KG1 (cell line): Measurements from ENCODE around the gene PRMT7.

Experiments
- DNase-seq: peaks from one replicate; lab custom pipeline; 2025; lab: John Stamatoyannopoulos, UW

The PRMT7 gene

GRCh38 chr16:68310774-68311511 lies at the start of gene PRMT7, which contains the start of gene SLC7A6OS:
TSS of gene PRMT7 (plus strand) at chr16:68311019. CDS start at chr16:68315980, 4,961 bp downstream.
TSS of gene SLC7A6OS (minus strand) at chr16:68310946. CDS start at chr16:68310926, 20 bp downstream.
- peak; percentile 81 for DNase-seq

DNA sequence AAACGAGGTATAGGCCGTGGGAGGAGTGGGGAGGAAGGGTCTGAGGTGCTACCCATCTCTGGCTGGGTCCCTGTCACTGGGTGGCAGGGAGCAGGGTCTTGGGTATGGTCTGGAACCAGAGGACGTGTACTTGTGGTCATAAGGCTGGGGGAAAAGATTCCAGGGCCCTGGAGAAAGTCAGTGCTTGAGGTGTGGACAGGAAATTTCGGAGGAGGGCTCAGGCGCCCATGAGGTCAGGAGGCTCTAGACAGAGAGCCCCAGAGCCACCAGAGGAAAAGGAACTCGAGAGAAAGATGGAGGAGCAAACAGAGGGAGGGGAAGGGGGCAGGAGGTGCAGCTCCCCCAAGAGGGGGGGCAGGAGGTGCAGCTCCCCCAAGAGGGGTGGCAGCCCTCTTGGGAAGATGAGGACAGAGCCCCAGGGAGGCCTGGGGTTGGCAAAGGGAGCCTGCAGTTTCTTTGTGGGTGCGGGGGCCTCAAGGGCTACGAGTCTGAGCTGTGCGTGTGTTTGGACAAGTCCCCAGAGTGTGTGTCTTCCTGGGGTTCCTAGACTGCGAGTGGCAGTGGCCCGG lies 47.2 kb upstream of the PRMT7 start:
- DNase-seq, result no peak

GRCh38 chr16:68264128-68265077 lies 46.4 kb upstream of the PRMT7 start, which contains the start of gene SLC7A6:
TSS of gene SLC7A6 (plus strand) at chr16:68264526. CDS start at chr16:68274727, 10,201 bp downstream.
- DNase-seq, result peak; percentile 78

DNA sequence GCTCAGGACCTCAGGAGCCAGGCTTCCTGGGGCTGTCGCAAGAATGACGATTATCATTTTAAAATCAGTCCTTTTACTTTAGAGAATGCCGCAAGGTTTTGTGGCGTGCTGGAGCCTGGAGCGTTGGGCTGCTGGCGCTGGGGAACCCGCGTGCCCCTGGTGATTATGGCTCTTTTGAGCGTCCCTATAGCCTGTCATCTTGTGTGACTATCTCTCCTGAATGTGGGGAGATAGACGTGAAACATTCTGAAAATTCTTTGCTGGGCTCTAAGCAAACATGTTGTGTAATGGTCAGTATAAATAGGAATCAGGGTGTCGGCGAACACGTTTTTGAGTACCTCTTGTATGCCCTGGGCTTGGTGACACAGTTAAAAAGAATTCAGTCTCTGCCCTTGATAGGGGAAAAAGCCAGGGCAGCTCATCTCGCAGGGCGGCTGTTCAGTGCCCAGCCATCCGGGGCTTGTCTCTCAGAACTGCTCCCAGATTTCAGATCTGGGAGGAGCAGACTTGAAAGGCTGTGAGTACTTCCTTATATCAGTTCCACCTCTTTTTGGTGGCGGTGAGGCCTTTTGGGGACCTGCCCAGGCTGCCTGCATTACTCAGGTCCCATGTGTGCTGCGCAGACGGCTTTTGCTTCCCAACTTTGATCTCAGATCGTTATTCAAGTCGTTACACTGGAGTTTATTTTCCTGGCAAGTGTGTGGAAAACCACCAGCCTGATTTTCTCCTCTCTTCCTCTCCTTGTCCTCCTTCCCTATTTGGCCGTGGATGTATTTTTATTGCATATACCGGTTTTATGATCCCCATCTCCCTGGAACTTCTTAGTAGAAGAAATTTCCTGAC lies 45.5 kb upstream of the PRMT7 start:
- DNase-seq, result peak; percentile 34

GRCh38 chr16:68267612-68268405 lies 43.0 kb upstream of the PRMT7 start:
- DNase-seq, result no peak

- DNase-seq, result no peak
Measured at GRCh38 chr16:68269793-68270192, 41.0 kb upstream of the PRMT7 start.

- DNase-seq, result no peak
Measured at GRCh38 chr16:68270353-68270752, 40.5 kb upstream of the PRMT7 start.

- no peak for DNase-seq
Measured at GRCh38 chr16:68272507-68273209, 38.2 kb upstream of the PRMT7 start.

DNA sequence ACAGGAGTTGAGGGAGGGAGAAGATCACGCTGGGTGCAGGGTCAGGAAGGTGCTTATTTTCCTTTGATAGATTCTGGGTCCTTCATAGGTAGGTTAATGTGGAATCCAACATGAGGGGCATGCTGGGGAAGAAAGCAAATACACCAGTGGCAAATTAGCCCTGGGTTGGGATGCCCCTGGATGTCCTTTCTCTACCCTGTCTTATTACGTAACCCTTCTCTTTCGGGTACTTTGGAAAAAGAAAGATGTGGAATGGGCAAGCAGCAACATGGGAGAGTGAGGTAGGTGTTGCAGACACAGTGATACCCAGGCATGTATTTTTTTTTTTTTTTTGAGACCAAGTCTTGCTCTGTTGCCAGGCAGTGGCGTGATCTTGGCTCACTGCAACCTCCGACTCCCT lies 37.4 kb upstream of the PRMT7 start:
- DNase-seq, result no peak

- DNase-seq, result no peak
Measured at GRCh38 chr16:68273896-68274295, 36.9 kb upstream of the PRMT7 start.

- no peak for DNase-seq
Measured at GRCh38 chr16:68274441-68274840, 36.4 kb upstream of the PRMT7 start.

- no peak for DNase-seq
Measured at GRCh38 chr16:68275611-68276191, 35.1 kb upstream of the PRMT7 start.

DNA sequence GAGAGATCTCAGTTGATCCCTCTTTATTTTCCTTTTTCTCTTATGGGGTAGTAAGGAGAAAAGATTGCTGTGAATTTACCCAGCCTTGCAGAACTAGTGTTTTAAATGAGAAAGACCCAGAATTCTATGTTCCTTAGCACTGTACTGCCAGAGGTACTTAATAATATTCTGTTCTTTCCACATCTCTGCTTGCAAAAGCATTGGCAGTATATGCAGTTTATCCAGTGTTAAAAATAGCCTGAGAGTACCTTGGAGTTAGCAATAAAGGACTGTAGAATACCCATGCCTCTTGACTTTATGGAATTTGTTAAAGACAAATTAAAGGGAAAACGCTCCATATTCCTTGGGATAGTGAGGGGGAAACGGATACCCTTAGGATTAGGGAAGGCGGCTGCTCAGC lies 34.6 kb upstream of the PRMT7 start:
- DNase-seq, result no peak

GRCh38 chr16:68279726-68280558 lies 30.9 kb upstream of the PRMT7 start:
- DNase-seq, result no peak

- DNase-seq, result no peak
Measured at GRCh38 chr16:68281368-68282063, 29.3 kb upstream of the PRMT7 start.

DNA sequence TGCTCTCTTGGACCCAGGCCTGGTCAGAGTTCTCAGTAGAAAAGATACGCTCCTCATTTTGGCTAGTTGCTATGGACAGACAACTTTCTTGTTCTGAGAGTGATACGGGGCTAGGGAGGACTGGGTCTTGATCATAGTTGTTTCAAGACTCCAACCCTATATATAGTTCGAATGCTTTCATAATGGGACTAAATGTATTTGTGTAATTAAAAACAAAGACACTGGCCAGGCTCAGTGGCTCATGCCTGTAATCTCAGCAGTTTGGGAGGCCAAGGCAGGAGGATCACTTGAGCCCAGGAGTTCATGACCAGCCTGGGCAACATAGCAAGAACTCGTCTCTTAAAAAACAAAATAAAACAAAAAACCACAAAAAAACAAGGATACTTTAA lies 28.8 kb upstream of the PRMT7 start:
- no peak for DNase-seq

- no peak for DNase-seq
Measured at GRCh38 chr16:68283346-68283745, 27.5 kb upstream of the PRMT7 start.
